CD4-positive, alpha-beta T cell treated with Interleukin-17A for 4 hours (primary cell): ENCODE measurements around the gene CHAT.
"Not testable (repeated sequence)": the region's sequence is repeated elsewhere in the genome, so short reads cannot be mapped to it uniquely, and the experiment has no call there.

Experiments
- DNase-seq: peaks from one replicate; pipeline ENCODE4 v3.0.0-alpha.2; 2020; ENCODE audit warnings: mixed read lengths

CHAT gene

DNA sequence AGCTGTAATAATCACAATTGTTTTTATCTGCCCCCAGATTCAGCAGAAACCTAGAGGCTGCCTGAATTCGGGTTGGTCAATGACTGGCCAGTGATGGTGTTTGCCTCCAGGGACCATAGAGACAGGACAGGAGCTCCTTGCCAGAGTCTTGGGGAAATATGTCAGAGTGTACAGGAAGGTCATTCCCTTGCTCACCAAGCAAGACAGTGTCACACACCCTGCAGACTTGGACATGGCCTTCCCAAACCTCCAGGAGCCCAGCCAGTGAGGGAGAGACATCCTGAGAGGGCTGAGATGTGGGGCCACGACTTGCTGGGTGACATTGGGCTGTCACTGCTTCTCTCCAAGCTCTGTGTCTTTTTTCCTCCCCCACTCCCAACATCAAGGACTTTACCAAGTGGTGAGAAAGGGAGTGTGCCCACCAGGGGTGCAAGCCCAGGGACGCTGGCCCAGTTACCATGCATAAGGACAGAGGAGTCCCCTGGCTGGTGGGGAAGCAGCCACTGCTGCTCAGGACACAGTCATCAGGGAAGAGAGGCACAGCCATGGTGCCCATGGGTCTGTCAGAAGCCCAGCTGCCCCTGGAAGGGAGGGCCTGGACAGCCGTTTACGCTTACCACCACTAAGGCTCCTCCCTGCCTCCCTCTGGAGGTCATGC lies 40.3 kb downstream of the CHAT start:
- DNase-seq: no peak

DNA sequence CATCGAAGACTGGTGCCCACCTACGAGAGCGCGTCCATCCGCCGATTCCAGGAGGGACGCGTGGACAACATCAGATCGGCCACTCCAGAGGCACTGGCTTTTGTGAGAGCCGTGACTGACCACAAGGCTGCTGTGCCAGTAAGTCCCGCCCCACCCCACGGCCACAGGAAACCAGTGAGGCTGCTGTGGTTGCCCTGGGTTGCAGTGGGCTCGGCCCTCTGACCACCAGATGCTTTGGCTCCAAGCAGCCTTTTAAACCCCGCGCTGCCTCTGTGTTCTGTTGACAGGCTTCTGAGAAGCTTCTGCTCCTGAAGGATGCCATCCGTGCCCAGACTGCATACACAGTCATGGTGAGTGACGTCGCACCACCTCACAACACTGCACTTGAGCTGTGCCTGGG lies 41.3 kb downstream of the CHAT start:
- DNase-seq: no peak

DNA sequence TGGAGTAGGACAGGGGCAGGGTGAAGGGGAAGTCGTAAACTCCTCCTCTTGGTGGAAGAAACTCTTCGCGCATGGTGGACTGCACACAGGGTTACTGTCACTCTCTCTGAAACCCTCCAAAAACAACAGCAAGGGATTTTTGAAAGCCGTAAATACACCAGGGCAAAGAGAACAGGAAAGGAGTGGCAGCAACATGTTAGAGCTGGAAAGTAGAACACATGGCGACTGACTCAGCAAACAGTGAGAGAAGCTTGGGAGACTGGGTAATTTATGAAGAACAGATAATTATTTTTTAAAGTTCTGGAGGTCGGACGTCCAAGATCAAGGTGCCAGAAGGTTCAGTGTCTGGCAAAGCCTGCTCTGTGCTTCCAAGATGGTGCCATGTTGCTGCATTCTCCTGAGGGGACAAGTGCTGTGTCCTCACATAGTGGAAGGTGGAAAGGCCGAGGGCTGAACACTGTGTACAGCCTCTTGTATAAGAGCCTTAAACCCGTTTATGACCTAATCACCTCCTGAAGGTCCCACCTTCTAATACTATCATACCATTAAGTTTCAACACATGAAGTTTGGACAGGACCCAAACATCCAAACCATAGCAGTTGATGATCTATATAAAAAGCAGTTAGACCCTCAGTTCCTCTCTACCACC lies 43.1 kb downstream of the CHAT start:
- no peak for DNase-seq

- no peak for DNase-seq
Measured at GRCh38 chr10:49657606-49658005, 43.8 kb downstream of the CHAT start.

- no peak for DNase-seq
Measured at GRCh38 chr10:49661140-49661856, 47.5 kb downstream of the CHAT start.

- no peak for DNase-seq
Measured at GRCh38 chr10:49662169-49662830, 48.5 kb downstream of the CHAT start.

GRCh38 chr10:49663596-49663995 lies 49.8 kb downstream of the CHAT start:
- DNase-seq: no peak

- DNase-seq: no peak
Measured at GRCh38 chr10:49664006-49664841, 50.4 kb downstream of the CHAT start.

DNA sequence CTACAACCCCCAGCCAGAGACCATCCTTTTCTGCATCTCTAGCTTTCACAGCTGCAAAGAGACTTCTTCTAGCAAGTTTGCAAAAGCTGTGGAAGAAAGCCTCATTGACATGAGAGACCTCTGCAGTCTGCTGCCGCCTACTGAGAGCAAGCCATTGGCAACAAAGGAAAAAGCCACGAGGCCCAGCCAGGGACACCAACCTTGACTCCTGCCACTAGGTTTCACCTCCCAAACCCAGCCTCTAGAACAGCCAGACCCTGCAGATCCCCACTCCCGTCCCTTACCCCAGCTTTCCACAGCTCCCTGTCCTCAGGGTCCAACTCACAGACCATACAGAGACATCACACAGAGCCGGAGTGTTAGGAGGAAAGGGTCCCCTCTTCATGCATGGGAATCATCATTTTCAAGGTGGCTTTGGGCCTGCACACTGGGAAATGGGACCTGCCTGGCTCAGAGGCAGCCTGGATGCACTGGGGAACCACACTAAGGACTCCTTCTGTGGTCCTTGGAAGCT lies 51.1 kb downstream of the CHAT start:
- no peak for DNase-seq

- DNase-seq: no peak
Measured at GRCh38 chr10:49666054-49666615, 52.3 kb downstream of the CHAT start.

DNA sequence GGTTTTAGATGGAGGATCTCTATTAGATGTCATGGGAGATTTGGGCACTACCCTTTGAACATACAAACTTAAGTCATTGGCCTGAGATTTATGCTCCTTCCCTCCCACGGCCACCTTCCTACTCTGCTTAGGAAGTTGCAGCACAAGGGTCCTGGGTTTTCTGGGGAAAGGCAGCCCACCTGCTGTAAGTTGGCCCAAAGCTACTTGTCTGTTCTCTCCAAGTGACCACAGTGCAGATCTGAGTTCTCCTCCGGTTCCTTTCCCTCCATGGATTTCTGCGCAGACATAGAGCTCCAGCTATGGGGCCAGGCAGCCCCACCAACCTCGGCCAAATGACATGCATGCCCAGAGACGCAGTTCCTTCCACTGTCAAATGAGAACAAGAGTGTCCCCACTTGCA lies 52.8 kb downstream of the CHAT start:
- no peak for DNase-seq

GRCh38 chr10:49667991-49668390 lies 54.2 kb downstream of the CHAT start:
- DNase-seq: no peak

DNA sequence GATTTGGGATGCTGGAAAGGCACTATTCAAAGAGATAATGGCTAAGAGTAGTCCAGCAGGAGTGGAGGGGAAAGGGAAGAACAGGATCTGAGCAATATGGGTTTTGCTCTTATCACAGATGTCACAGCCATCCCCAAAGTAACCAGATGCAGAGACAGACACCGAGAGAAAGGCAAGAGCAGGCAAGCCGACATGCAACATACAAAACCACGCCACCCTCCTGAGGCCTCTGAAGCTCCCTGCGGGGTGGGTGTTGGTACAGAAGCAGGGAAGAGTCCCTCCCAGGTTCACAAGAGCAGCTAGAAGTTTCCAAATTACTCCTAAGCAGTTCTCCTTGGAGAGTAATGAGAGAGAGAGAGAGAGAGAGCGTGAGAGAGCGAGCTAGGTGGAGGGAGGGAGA lies 54.8 kb downstream of the CHAT start:
- DNase-seq: no peak

GRCh38 chr10:49678827-49679479 lies 65.1 kb downstream of the CHAT start:
- DNase-seq: no peak

- no peak for DNase-seq
Measured at GRCh38 chr10:49679480-49679893, 65.7 kb downstream of the CHAT start, which contains the start of gene C10orf53. Gene C10orf53, plus strand, starts transcription at chr10:49679651. Its CDS starts 47 bp downstream, at chr10:49679698.

DNA sequence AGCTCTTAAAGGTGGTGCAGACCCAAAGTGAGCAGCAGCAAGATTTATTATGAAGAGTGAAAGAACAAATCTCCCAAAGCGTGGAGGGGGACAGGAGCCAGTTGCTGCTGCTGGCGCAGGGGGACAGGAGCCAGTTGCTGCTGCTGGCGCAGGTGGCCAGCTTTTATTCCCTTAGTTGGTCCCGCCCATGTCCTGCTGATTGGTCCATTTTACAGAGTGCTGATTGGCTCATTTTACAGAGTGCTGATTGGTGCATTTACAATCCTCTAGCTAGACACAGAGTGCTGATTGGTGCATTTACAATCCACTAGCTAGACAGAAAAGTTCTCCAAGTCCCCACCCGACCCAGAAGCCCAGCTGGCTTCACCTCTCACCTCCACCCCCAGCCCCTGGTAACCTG lies 68.6 kb downstream of the CHAT start:
- not testable (repeated sequence) for DNase-seq

DNA sequence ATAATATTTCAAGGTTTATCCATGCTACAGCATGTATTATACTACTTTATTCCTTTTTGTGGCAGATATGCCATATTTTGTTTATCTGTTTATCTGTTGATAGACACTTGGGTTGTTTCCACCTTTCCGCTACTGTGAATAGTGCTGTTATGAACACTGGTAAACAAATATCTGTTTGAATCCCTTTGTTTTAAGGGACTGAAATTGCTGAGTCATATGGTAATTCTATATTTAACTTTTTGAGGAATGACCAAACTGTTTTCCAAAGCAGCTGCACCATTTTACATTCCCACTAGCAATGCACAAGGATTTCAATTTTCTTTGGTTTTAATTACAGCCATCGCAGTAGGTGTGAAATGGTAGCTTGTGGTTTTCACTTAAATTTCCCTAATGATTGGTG lies 69.0 kb downstream of the CHAT start:
- no peak for DNase-seq

DNA sequence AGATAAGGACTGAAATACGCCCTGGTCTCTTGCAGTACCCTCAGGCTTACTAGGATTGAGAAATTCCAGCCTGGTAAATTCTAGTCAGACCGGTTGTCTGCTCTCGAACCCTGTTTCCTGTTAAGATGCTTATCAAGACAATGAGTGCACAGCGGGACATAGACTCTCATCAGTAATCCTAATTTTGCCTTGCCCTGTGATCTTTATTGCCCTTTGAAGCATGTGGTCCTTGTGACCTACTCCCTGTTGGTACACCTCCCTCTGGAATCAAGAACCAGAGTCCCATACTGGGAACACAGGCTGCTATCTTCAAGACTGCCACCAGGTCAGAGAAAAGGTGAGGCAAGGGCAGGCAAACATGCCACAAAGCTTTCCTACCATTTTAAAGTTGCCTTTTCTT lies 72.8 kb downstream of the CHAT start:
- no peak for DNase-seq

DNA sequence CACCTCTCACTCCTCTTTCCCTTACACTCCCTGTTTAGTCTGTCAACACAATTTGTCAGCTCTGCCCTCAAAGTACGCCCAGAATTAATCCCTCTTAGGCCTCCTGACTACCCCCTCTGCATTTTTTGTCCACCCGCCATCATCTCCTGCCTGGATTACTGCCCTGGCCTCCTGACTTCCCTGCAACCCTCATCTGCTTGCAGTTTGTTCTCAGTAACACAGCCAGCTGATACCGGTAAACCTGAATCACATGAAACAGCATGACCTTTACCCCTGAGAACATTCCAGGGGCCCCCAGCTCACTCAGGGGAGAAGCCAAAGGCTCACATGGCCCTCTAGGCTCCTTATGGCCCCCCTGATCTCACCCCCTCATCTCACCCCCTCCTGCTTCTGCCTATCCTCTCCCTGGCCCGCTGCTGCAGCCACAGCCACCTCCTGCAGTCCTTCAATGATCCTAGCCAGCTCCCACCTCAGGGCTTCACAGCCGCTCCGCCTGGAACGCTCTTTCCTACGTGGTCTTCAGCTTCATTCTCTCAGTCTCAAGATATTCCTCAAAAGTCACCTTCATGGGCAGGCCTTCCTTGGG lies 74.5 kb downstream of the CHAT start:
- DNase-seq: no peak

DNA sequence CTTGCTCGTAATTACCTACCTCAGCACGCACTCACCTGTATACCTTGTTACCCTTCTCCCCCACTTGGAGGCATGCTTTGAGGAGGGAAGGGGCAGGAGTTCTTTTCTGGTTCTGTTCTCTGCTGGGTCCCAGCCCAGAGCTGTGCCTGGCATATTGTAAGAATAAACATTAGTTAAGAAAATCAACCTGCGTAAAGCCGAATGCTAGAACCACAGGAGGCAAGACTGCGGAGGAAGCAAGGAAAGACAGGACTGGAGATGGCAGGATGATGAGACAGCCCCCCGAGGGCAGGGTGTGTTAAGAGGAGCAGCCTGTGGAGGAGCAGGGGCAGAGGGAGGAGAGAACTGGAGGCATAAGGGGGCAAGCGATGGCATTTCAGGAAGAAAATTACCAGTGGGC lies 75.1 kb downstream of the CHAT start:
- DNase-seq: no peak

GRCh38 chr10:49689882-49690510 lies 76.2 kb downstream of the CHAT start:
- no peak for DNase-seq
